ENCODE data around the gene EHMT1. TPM values are rescaled to one million over a fixed set of nuclear protein-coding genes. Genes with fewer than 3 reads are reported as not detected.

EHMT1 gene
- total and polyA plus RNA-seq, 2 of the 8 experiments (the other 6 are each of a cell fraction or from before 2014, with no cell fraction given) = 95.7 to 163 TPM

GRCh38 chr9:137664676-137665075 lies 45.9 kb downstream of the EHMT1 start:
- H3K36me3 ChIP-seq (ENCODE audit: control insufficient read depth in 2 of 4, insufficient read depth in 4 of 4, low read length in 3 of 4) = peaks cover 0 to 2% (median 0%) of the 10 kb centered on the region in 4 experiments; a peak in 1 of 8 replicates
- peak overlapping the region; percentile 91 for H2BK12ac ChIP-seq (ENCODE audit: low read depth, low read length)
- ChIA-PET POLR2A (ENCODE audit: partially characterized antibody) (interaction anchor here (1.0 to 4.3 kb wide), 7 partner anchors 8 to 46 kb away, joined by 3 to 26 read pairs (median 7); partner anchors contain the start of gene EHMT1), CTCF (ENCODE audit: partially characterized antibody) (interaction anchor here (0.7 to 3.1 kb wide), 10 partner anchors 9 to 45 kb away, joined by 3 to 11 read pairs (median 4); no protein-coding TSS in a partner anchor)
- 0 out of 2 replicates have a peak overlapping the region, but pooled peaks have one; percentile 29 for H2AK5ac ChIP-seq (ENCODE audit: low read depth, low read length)
- H3K4me1 ChIP-seq (replicated peaks in 1 of 4; ENCODE audit: control insufficient read depth in 3 of 4, insufficient read depth in 4 of 4, low read length in 3 of 4) = peaks cover 24 to 51% (median 36%) of the 10 kb centered on the region in 4 experiments
- peak overlapping the region; percentile 2 for H2BK120ac ChIP-seq (replicated peaks; ENCODE audit: low read depth, low read length)
- peak overlapping the region; percentile 63; the same call in 1 of the 2 replicates for H2BK15ac ChIP-seq (ENCODE audit: low read length)
- peak overlapping the region in 1 of 4 experiments; percentile 18; a peak in 1 of 8 replicates for H3K4me3 ChIP-seq (ENCODE audit: extremely low read depth in 1 of 4, insufficient read depth in 2 of 4, low read depth in 3 of 4, low read length in 4 of 4)
- peaks cover 8 to 91% of the 10 kb centered on the region in 2 experiments for H3K79me2 ChIP-seq (ENCODE audit: control insufficient read depth in 1 of 2, insufficient read depth in 2 of 2, low read length in 2 of 2)
- H3K27me3 ChIP-seq (replicated peaks in 1 of 4; ENCODE audit: control insufficient read depth in 3 of 4, extremely low read depth in 1 of 4, insufficient read depth in 3 of 4, low read length in 3 of 4) = no peaks in the 10 kb centered on the region
- H3K4me2 ChIP-seq (ENCODE audit: insufficient read depth in 1 of 2, low read depth in 2 of 2, low read length in 2 of 2) = peak overlapping the region; percentile 34 to 91; a peak in 3 of 4 replicates
- H2AFZ ChIP-seq (ENCODE audit: low read length) = no peak overlapping the region
- peak overlapping the region; percentile 73; the same call in 1 of the 2 replicates for H3K27ac ChIP-seq (ENCODE audit: low read depth, low read length)
- peak overlapping the region; percentile 65; the same call in 1 of the 2 replicates for H3K18ac ChIP-seq (ENCODE audit: extremely low read depth, low read length)
- H3K4ac ChIP-seq (replicated peaks; ENCODE audit: insufficient read length, low read depth, low read length) = no peak overlapping the region
- H2BK20ac ChIP-seq (ENCODE audit: low read length) = no peak overlapping the region
- FAIRE-seq = no peak
- peak overlapping the region; percentile 86 for H2BK5ac ChIP-seq (ENCODE audit: low read depth, low read length)
- peaks cover 9% of the 10 kb centered on the region; the same call in 1 of the 2 replicates for H3K23me2 ChIP-seq (ENCODE audit: low read depth, low read length)
- peak overlapping the region; percentile 2 for H4K91ac ChIP-seq (replicated peaks; ENCODE audit: insufficient read length, low read length)
- peaks cover 0 to 2% of the 10 kb centered on the region in 2 experiments for H4K20me1 ChIP-seq (replicated peaks in 1 of 2; ENCODE audit: control insufficient read depth in 1 of 2, insufficient read depth in 2 of 2, low read length in 2 of 2)
- no peak overlapping the region for H4K8ac ChIP-seq (ENCODE audit: extremely low read depth, insufficient read depth, low read length)
- peaks cover 12% of the 10 kb centered on the region for H3K79me1 ChIP-seq (ENCODE audit: low read depth, low read length)
- no peak for DNase-seq (ENCODE audit: low read depth in 1 of 2, low spot score in 2 of 2)
- no peaks in the 10 kb centered on the region for H3K9me3 ChIP-seq (ENCODE audit: insufficient read depth in 2 of 2, low read depth in 1 of 2, low read length in 1 of 2)
- H3K23ac ChIP-seq (ENCODE audit: insufficient read length) = no peak overlapping the region
- WGBS, 2 experiments (ENCODE audit: extremely low coverage in 1 of 2, insufficient coverage in 1 of 2, insufficient read length in 1 of 2, insufficient replicate concordance in 2 of 2, low coverage in 1 of 2, low lambda C conversion rate in 2 of 2, missing lambda C conversion rate in 1 of 2) = 76% methylated on average over 7 of the region's 7 CpGs; no CpG with 5 or more reads in 1 of the 2 experiments
- H3K9ac ChIP-seq (replicated peaks in 1 of 4; ENCODE audit: extremely low read depth in 1 of 4, low read depth in 3 of 4, low read length in 3 of 4) = peak overlapping the region in 1 of 4 experiments; percentile 23; a peak in 1 of 7 replicates
- TF ChIP-seq EGR1 (IDR thresholded peaks at IDR 0.05; ENCODE audit: borderline replicate concordance, low read depth, low read length) = no peak
- TF ChIP-seq, protein P1, sequence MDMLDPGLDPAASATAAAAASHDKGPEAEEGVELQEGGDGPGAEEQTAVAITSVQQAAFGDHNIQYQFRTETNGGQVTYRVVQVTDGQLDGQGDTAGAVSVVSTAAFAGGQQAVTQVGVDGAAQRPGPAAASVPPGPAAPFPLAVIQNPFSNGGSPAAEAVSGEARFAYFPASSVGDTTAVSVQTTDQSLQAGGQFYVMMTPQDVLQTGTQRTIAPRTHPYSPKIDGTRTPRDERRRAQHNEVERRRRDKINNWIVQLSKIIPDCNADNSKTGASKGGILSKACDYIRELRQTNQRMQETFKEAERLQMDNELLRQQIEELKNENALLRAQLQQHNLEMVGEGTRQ (IDR thresholded peaks at IDR 0.05; ENCODE audit: low read length) = no peak
- 0 out of 2 replicates have a peak, but pooled peaks have one; percentile 23 for TF ChIP-seq RBBP5 (IDR thresholded peaks at IDR 0.05; ENCODE audit: borderline replicate concordance, low read depth, low read length)
- H3K14ac ChIP-seq (ENCODE audit: insufficient read length) = no peak overlapping the region
- no peak overlapping the region for H3K56ac ChIP-seq (replicated peaks; ENCODE audit: insufficient read length, low read depth, low read length)
- H4K5ac ChIP-seq (ENCODE audit: insufficient read length, low read depth, low read length) = peak overlapping the region; percentile 69

All from H1 (cell line).